ENCODE results near the gene SHC2. TPM values are rescaled to one million over a fixed set of nuclear protein-coding genes. Genes with fewer than 3 reads are reported as not detected.

The SHC2 gene
- total and polyA plus RNA-seq, 9 of the 15 experiments (the other 6 are each of a cell fraction or from before 2014, with no cell fraction given), result 0.14 to 0.36 (median 0.17) TPM; not detected in 5

GRCh38 chr19:403221-404027, 57.4 kb downstream of the SHC2 start (continued):
- TF ChIP-seq NRF1 (conservative IDR thresholded peaks at IDR 0.05 in 1 of 2, IDR thresholded peaks at IDR 0.05 in 1 of 2), result 0 out of 4 replicates have a peak, but pooled peaks of 1 of the 2 experiments have one; percentile 22
- peak; percentile 11; the same call in 1 of the 2 replicates for TF ChIP-seq USF1 (CRISPR knock-in tag; IDR thresholded peaks at IDR 0.05)
- TF ChIP-seq ZBTB49 (CRISPR knock-in tag; IDR thresholded peaks at IDR 0.05; ENCODE audit: borderline replicate concordance), result no peak
- no peak for TF ChIP-seq ZNF589 (CRISPR knock-in tag; IDR thresholded peaks at IDR 0.05; ENCODE audit: low read depth)
- TF ChIP-seq PML (IDR thresholded peaks at IDR 0.05; ENCODE audit: low read length), result no peak
- TF ChIP-seq KAT2B (IDR thresholded peaks at IDR 0.05; ENCODE audit: low read depth, low read length), result no peak

Data from K562 (cell line).